GM21529 (cell line): ENCODE measurements around the gene WFDC12.

Source experiments
- ATAC-seq: cut with Tn5 transposase; IDR thresholded peaks from one replicate; pipeline ENCODE4 v1.9.1; 2021; ENCODE audit not compliant: unreplicated experiment

WFDC12 gene

DNA sequence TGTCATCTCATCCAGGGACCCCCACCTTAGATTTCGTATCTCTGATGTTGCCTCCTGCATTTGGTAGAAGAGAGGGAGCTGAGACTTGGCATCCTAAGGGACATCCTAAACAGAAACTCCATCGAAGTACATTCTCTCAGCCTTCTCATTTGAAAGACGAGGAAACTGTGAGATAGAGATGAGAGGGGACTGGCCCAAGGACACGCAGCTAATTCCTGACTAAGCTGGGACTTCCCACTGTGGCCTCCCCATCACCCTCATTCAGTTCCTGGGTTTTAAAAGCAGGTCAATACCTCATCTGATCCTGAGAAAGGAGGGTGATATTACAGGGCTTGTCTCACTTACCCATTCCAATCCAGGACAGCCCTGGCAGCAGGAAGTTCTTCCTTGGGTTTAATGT, 8.4 kb downstream of the WFDC12 start:
- no peak for ATAC-seq

DNA sequence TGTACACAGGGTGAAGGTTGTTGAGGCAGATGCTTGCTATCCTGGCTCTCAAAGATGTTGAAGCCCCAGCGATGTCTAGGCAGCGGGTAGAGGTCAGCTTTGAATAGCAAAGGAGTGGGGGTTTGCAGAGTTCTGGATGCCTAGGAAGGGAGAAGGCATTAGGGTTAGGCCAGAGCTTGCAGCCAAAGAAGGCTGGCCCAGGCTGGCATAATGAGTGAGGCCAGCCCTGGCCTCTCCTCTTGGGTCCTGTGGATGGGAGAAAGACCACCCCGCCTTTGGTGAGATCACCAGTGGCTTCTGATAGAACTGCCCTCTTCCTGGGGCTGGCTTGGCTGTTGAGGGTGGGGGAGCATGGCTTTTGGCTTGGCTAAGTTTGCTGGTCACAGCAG, 8.9 kb downstream of the WFDC12 start:
- ATAC-seq, result no peak

DNA sequence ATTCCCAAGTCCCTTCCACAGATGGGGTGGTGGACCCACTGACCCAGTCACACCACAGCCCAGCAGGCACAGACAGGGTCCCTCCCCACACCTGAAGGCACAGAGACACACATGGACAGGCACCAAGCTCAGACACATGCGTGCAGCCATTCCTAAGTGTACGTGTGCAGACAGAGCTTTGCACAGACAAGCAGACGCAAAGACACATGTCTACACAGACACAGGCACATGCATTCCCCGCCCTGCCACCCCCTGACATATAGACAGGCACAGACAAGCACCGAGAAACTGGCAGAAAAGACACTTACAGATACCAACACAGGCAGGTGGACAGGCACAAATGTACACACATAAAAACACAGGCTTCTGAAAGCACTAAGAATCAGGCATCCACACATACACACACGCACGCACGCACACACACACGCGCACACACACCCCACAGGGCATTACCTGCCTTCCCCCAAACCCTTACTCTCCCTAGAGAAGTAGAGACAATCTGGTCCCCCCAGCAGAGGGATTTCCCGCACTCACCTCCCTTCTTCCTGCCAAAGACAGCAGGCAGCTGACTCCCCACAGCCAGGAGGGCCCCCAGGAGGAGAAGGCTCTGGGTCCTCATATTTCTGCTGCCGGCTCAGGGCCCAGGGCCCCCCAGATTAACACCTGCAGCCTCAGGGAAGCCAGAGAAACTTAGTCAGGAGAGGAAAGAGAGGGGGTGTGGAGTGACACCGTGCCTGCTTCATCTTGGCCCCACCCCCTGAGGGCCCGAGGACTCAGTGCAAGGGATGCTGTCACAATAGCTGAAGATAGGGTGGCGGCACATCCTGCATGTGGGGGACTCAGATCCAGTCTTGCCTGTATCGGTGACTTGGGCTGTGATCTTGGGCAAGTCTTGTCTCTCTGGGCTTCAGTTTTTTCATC, 9.5 kb downstream of the WFDC12 start, which contains the start of gene WFDC5:
Gene WFDC5, minus strand, starts transcription at position 710 of the 921 bp plus-strand sequence. Its CDS starts 91 bp downstream, at position 619.
- ATAC-seq, result no peak

DNA sequence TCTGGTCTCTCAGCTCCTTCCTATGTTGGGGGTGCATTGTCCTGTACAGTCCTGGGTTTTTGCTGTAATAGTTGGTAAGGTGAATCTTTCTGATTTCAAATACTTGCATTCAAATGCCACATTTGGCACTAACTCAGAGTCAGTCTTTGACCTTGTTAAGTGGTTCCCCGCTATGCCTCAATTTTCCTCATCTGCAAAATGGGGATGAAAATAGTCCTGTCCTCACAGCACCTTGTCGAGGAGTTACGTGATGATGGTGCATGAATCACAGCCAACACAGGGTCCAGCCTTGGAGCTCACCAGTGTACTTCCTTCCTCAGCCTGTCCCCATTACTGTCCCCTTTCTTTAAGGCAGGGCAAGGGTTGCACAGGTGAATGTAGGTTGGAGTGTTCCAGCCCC, 10.4 kb downstream of the WFDC12 start:
- ATAC-seq, result no peak

DNA sequence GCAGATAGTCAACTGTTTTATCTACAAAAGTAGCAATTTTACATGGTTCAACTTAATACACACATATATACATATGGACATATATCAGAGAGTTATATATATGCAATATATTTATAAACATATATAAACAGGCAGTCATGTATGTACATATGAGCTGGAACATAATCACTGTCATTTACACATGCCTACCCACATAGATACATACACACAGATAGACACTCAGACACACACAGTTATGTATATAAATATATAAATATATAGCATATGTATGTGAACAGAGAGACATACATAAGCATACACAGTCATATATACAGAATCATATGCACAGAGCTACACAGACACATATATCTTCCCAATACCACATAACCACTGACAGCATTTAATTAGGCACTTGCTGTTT, 11.5 kb downstream of the WFDC12 start:
- ATAC-seq, result no peak

DNA sequence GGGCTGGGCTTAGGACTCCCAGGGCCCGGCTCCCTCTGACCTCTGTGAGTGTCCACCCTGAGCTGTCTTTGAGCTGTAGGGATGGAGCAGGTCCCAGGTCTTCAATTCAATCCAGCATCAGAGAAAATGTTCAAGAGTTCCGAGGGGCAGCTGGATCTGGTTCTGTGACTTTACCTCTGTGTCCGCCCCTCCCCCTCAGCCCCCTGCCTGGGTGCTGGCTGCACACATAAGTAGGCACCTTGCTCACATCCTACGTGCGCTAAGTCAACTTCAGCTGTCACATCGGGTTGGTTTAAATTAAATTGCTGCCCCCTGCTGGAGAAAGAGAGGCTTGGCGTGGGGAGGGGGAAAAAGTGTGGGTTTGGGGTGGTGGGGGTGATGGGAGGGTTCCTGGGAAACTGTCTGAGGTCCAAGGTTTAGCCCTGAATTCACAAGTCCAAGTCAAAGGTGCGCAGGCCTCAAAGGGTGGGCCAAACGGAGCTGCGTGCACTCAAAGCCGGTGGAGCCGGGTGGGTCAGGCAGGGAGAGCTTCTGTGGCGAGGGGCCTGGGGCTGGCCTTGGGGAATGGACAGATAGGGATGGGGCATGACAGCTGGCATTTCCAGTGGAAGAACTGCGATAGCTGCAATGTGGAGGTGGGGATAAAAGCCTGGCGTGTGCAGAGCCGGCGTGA, 12.3 kb downstream of the WFDC12 start:
- no peak for ATAC-seq

DNA sequence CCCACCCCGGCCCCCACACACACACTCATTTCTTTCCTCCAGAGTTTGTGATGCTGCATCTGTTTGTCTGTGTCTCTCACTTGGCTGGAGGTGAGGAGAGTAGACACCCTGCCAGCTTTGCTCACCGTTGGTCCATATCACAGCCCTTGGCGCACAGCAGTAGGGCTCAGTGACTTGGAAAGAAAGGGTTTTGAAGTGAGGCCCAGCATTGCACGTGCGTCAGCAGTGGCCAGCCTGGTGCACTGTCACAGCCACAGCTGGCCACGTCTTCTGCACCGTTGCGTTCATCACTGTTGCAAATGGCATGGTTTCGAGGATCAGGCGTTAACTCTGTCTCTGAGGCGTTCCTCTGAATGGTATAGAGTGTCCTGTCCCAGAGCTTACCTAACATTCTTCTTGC, 13.0 kb downstream of the WFDC12 start:
- ATAC-seq, result no peak

DNA sequence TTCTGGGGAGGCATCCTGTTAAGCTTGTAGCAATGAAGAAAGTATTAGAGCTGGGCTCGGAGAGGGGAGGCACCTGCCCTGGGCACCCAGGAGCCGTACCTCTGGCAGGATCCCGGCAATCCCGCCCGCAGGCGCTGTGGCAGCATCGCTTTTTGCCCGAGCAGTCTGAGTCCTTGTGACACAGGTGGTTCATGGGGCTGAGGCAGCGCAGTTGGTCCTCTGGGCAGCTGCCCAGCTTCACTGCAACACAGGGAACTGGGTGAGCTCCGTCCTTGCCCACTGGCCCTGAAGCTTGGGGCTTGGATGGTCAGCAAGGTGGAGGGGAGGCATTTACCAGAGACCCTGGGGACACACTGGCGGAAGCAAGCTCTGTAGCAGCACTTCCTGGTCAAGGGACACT, 14.0 kb downstream of the WFDC12 start:
- ATAC-seq, result no peak

DNA sequence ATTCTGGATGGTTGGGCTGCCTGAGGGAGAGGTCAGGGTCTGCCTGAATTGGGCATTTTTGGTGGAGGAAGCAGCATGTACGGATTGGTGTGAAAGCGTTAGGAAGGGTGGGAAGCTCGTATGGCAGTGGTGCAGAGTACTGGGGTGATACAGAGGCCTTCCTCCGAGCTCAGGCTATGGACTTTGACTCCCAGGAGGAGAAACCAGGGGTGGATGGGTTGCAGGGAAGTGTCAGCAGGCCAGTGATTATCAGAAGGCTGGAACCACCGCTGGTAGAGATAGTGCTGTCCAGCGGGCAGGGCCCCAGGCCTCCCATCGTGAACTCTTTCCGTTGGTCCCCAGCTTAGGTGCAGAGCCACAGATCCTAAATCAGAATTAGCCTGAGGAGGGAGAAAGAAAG, 14.6 kb downstream of the WFDC12 start:
- ATAC-seq, result no peak

DNA sequence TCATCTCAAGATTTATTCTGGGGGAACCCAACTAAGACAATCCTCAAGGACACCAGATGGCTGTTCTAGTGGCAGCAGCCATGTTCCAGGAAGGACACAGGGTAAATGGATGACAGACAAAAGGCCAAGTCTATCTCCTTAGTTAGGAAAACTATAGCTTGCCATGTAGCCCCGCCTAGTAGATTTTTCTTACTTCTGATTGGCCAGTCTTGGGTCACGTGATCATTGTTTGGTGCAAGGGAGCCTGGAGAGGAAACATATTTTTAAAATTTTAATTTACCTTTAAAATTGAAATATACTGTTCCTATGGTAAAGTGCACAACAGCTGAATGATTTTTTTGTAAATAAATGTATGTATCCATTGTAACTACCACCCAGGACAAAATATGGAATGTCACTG, 18.9 kb downstream of the WFDC12 start:
- no peak for ATAC-seq

DNA sequence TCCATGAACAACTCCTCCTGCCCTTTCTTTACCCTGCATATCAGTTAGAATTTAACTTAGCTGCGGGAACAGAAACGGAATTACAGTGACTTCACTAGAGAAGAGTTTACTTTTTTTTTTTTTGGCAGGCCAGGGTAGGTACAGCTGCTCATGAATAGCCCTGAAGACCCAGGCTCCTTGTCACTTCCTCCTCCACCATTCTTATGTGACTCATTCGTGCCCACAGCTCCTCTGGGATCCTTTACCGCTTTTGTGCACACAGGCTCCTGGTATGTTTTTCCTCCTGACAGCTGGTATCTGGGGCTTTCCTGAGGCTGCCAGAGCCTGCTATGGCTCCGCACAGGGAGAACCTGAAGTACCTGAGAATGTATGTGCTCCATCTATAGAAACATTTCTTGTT, 19.5 kb downstream of the WFDC12 start:
- no peak for ATAC-seq

DNA sequence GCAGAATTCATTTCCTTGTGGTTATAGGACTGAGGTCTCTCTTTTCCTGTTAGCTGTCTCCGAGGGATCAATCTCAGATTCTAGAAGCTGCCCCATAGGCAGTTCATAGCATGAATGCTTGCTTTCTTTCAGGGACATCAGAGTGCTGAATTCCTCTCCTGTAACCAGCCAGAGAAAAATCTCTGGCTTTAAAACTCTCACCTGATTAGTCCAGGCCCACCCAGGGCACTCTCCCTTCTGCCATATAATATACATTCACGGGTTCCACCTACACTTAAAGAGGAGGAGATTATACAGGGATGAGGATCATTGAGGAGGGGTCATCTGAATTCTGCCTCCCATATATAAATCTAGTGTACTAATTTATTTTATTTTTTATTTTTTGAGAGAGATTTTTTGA, 21.2 kb downstream of the WFDC12 start:
- no peak for ATAC-seq

DNA sequence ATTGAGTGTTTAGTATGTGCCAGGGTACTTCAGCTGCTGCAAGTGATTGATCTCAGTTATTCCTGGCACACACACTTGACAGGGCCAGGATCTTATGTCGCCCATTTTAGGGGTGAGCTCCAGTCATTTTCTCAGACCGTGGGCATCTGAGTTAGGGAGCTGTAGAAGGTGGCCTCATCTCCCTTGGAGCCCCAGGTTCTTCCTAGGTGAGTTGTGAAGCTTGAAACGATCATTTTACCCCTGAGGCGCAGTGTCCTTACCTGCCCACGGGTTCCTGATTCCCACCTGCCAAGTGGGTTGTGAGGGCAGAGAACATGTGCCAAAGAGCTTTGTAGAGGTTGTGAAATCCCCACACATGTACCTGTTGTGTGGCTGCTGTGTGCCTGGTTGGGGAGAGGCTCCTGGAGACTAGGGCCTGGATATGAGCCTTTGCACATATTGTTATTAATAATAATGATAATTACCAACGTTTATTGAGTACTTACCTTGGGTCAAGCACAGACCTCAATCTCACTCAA, 22.9 kb downstream of the WFDC12 start:
- no peak for ATAC-seq

DNA sequence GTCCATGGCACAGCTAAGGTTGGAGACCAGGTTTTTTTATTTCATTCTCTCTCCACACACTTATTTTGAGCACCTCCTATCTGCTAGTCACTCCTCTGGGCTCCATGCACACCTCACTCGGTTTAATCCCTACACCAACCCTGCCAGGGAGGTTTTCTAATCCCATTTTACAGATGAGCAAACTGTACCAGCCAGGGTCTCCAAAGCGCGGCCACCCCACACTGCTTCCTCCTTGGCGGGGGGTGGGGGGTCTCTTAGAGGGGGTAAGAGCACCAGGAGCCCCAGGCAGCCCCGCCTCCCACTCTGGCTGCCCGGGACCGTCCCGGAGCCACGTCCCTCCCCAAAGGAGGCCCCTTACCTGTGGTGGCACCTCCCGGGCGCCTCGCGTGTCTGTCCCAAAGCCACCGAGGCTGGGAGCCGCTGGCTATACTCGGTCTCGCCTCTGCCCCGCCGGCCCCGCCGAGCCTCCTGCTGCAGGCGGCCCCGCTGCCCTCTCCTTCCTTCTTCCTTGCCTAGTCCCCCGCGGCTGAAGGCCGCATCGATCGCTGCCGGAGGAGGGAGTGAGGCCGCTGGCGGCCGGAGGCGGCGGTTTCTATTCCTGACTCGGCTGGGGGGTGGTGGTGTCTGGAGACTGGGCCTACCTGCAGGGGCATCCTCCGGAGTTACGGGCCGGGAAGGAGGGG, 23.6 kb downstream of the WFDC12 start, which contains the start of gene KCNS1:
Gene KCNS1, minus strand, starts transcription at position 565 of the 683 bp plus-strand sequence. CDS start 1,891 bp downstream, outside the sequence.
- no peak for ATAC-seq

DNA sequence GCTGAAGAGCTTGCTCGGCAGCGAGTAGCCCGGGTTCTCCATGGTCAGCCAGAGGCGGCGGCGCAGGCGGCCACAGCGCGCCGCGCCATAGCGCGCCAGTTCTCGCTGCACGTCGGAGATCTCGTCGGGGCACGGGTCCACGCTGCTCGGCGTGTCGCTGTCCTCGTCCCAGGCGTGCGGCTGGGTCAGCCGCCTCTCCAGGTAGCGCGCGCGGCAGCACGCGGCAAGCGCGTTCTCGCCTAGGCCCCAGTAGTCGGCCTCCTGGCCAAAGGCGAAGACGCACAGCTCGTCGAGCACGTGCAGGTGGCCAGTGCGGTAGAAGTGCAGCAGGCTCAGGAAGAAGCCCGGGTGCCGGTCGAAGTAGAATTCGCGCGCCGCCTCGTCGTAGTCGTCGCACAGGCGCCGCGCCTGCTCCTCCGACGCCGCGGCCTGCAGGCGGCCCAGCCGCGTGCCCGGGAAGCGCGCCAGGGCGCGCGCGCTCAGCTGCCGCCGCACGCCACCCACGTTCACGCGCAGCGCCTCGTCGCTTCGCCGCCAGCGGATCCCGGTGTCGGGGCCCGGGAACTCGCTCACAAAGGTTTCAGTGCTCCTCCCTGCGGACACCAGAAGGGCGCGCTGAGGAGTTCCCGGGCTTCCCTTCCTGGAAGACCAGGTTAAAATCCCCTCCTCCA, 26.0 kb downstream of the WFDC12 start:
- no peak for ATAC-seq

DNA sequence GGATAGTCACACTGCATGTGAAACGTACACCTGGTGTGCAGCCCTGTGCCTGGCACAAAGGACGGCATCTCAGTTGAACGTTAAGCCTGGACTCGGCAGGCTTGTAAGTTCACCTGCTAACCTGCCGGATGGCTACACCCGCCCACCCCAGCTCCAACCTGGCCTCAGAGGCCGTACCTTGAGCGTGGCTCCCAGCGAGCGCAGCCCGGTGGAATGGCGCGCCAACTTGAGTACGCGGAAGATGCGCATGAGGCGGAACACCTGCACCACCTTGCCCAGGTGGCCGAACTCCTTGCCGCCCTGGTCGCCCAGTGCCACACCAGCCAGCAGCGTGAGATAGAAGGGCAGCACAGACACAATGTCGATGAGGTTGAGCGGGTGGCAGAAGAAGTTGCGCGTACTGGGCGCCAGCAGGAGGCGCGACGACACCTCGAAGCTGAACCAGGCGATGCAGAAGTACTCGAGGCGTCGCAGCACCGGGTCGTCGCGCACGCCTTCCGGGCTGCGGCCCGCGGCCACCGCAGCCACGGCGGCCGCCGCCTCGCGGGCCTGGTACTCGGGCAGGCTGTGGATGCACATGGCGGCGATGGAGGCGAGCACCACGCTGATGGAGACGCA, 26.7 kb downstream of the WFDC12 start:
- ATAC-seq, result no peak

DNA sequence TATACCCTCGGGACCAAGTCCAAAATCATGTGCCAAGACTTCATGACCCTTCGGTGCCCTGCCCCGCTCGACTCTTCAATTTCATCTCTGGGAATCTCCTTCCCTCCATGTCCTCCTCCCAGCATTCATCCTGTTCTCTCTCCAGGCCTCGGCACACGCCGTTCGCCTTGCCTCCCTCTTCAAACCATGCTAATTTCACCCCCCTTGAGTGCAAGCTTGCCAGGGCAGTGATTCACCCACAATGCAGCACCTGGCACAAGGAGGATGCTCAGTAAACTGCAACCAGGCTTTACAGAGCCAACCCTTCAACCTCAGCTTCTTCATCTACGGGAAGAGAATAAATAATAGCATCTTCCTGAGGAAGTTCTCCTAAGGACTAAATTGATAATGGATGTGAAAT, 27.5 kb downstream of the WFDC12 start:
- ATAC-seq, result no peak

DNA sequence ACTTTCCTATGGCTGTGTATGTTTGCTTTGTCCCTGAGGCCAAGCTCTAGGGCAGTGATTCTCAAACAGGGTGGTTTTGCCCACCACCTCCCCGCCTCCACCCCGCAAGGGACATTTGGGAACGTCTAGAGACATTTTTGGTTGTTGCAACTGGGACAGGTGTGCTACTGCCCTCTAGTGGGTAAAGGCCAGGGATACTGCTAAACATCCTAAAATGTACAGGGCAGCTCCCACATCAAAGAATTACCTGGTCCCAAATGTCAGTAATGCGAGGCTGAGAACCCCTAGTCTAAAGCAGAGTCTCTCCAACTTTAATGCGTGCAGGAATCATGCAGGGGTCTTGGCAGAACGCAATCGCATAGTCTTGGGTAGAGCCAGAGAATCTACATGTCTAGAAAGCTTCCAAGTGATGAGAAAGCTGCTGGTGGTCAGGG, 28.4 kb downstream of the WFDC12 start:
- no peak for ATAC-seq

DNA sequence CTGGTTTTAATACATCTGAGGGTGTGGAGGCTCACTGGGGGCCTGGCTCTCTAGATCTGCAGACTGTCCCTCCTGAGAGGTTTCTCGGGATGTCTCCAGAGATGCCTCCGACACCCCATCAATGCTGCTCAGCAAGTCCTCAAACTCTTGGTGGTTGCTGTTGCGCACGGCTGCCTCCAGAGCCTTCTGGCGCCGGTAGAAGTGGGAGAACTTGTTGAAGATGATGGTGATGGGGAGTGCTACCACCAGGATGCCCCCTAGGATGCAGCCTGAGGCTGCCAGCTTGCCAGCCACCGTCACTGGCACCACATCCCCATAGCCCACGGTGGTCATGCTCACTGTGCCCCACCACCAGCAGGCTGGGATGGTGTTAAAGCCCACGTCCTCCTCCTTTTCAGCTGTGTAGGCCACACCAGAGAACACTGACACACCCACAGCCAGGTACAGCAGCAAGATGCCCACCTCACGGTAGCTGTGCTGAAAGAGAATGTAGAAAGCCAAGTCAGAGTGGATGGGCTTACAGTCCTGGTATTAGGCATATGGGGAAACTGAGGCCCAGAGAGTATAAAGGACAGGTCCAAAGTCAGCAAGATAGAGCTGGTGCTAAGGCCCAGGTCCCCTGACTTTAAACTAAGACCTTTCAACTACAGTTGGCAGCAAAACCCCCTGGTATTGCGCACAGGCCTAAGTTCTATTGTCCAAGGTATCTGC, 29.2 kb downstream of the WFDC12 start:
- no peak for ATAC-seq

DNA sequence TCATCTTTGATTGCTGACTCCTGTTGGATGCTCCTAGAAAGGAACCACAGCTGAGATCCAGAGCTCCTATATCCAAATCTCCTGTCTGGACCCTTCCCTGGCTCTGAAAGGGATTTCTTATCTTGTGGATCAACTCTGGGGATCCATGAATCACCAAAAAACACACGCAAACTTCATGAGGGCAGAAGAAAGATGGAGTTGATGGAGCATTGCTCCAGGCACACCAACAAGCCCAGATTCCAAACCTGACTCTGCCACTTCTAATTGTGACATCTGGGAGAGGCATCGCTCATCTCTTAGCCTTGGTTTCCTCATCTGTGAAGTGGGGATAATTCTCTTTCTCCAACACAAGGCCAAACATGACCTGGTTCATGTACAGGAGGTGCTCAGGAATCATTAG, 30.1 kb downstream of the WFDC12 start:
- no peak for ATAC-seq
